CD4-positive, alpha-beta T cell treated with Interleukin-15 for 1 hour (primary cell): ENCODE data around the gene MAGI1.
"Not testable (repeated sequence)": the region's sequence is repeated elsewhere in the genome, so short reads cannot be mapped to it uniquely, and the experiment has no call there.

Experiments used
- DNase-seq: peaks from one replicate; pipeline ENCODE4 v3.0.0-alpha.2; 2020

Gene MAGI1

GRCh38 chr3:65897766-65898165 lies 141.0 kb downstream of the MAGI1 start:
- DNase-seq = no peak

- no peak for DNase-seq
These were observed 142.4 kb downstream of the MAGI1 start for GRCh38 chr3:65896321-65896720.

GRCh38 chr3:65894679-65895453 lies 143.9 kb downstream of the MAGI1 start:
- DNase-seq = no peak

- no peak for DNase-seq
These were observed 144.6 kb downstream of the MAGI1 start for GRCh38 chr3:65894126-65894525.

- DNase-seq = no peak
These were observed 145.1 kb downstream of the MAGI1 start for GRCh38 chr3:65893631-65894030.

- DNase-seq = not testable (repeated sequence)
These were observed 147.2 kb downstream of the MAGI1 start for GRCh38 chr3:65891477-65891876.

GRCh38 chr3:65890328-65890727 lies 148.4 kb downstream of the MAGI1 start:
- DNase-seq = no peak

GRCh38 chr3:65889707-65890099 lies 149.0 kb downstream of the MAGI1 start:
- DNase-seq = no peak

GRCh38 chr3:65888980-65889706 lies 149.6 kb downstream of the MAGI1 start:
- no peak for DNase-seq

GRCh38 chr3:65888196-65888595 lies 150.5 kb downstream of the MAGI1 start:
- no peak for DNase-seq

- DNase-seq = no peak
These were observed 152.3 kb downstream of the MAGI1 start for GRCh38 chr3:65886391-65886790.

- DNase-seq = no peak
These were observed 154.6 kb downstream of the MAGI1 start for GRCh38 chr3:65884071-65884470.

GRCh38 chr3:65883613-65884012 lies 155.1 kb downstream of the MAGI1 start:
- DNase-seq = no peak

GRCh38 chr3:65880350-65880749 lies 158.4 kb downstream of the MAGI1 start:
- no peak for DNase-seq

GRCh38 chr3:65879372-65879771 lies 159.3 kb downstream of the MAGI1 start:
- DNase-seq = no peak

GRCh38 chr3:65878831-65879230 lies 159.9 kb downstream of the MAGI1 start:
- DNase-seq = no peak

- DNase-seq = no peak
These were observed 161.6 kb downstream of the MAGI1 start for GRCh38 chr3:65877160-65877559.

- no peak for DNase-seq
These were observed 162.7 kb downstream of the MAGI1 start for GRCh38 chr3:65876028-65876420.

GRCh38 chr3:65875393-65876027 lies 163.2 kb downstream of the MAGI1 start:
- no peak for DNase-seq

- DNase-seq = no peak
These were observed 164.8 kb downstream of the MAGI1 start for GRCh38 chr3:65873869-65874268.

GRCh38 chr3:65873028-65873427 lies 165.7 kb downstream of the MAGI1 start:
- no peak for DNase-seq

GRCh38 chr3:65871305-65872141 lies 167.2 kb downstream of the MAGI1 start:
- DNase-seq = no peak

GRCh38 chr3:65869798-65870197 lies 168.9 kb downstream of the MAGI1 start:
- no peak for DNase-seq
